Brain microvascular endothelial cell (primary cell): ENCODE measurements around the gene PAPPA2.

ENCODE experiments used
- DNase-seq: peaks from one replicate; pipeline ENCODE4 v3.0.0-alpha.2; 2020
- H3K27ac ChIP-seq: fragments of 250-450 bp; sonication (Bioruptor Pico); 2 replicates; pipeline ENCODE4 v1.5.1; 2020; ENCODE audit warnings: mild to moderate bottlenecking, moderate library complexity
- H3K27me3 ChIP-seq: fragments of 250-450 bp; sonication (Bioruptor Pico); replicated peaks from 2 replicates; pipeline ENCODE4 v1.5.1; 2020; ENCODE audit warnings: mild to moderate bottlenecking
- H3K36me3 ChIP-seq: fragments of 250-450 bp; sonication (Bioruptor Pico); replicated peaks from 2 replicates; pipeline ENCODE4 v1.5.1; 2020; ENCODE audit warnings: mild to moderate bottlenecking
- H3K4me3 ChIP-seq: 2 replicates; pipeline ENCODE4 v1.5.1; 2011; ENCODE audit warnings: low read depth, mild to moderate bottlenecking, control low read depth, low read length, moderate library complexity
- CTCF ChIP-seq: IDR thresholded peaks from 2 replicates; pipeline ENCODE4 v1.5.1; 2011; ENCODE audit warnings: low read depth, mild to moderate bottlenecking, moderate library complexity, low read length, control low read depth, inconsistent platforms; ENCODE audit errors: missing control alignments
- in situ Hi-C: cut with HindIII; loops from 2 replicates; pipeline ENCODE4 v1.10.0; 2017; ENCODE audit warnings: low sequenced_read_pairs, low pct_ligation_motif_present

PAPPA2 gene

GRCh38 chr1:176705585-176705984, 242.6 kb downstream of the PAPPA2 start:
- H3K4me3 ChIP-seq: no peak overlapping the region
- no peak for TF ChIP-seq CTCF
- in situ Hi-C loops: no loop called here

GRCh38 chr1:176717066-176717750, 254.2 kb downstream of the PAPPA2 start:
- in situ Hi-C loops: no loop called here
- Histone ChIP-seq H3K4me3 (no peak overlapping the region), H3K27ac (no peak overlapping the region), H3K27me3 (no peaks in the 10 kb centered on the region), H3K36me3 (no peaks in the 10 kb centered on the region)
- TF ChIP-seq CTCF: no peak
- DNase-seq: no peak

More at GRCh38 chr1:176705585-176705984, 242.6 kb downstream of the PAPPA2 start:
- Histone ChIP-seq H3K27ac (no peak overlapping the region), H3K27me3 (no peaks in the 10 kb centered on the region), H3K36me3 (no peaks in the 10 kb centered on the region)
- no peak for DNase-seq

GRCh38 chr1:176719447-176719846, 256.5 kb downstream of the PAPPA2 start:
- no peak overlapping the region for H3K4me3 ChIP-seq
- H3K27ac ChIP-seq: no peak overlapping the region
- no peaks in the 10 kb centered on the region for H3K36me3 ChIP-seq
- DNase-seq: no peak
- in situ Hi-C loops: no loop called here
- TF ChIP-seq CTCF: no peak
- no peaks in the 10 kb centered on the region for H3K27me3 ChIP-seq

GRCh38 chr1:176720838-176721237, 257.9 kb downstream of the PAPPA2 start:
- no peak for TF ChIP-seq CTCF
- in situ Hi-C loops: no loop called here
- Histone ChIP-seq H3K27me3 (no peaks in the 10 kb centered on the region), H3K36me3 (no peaks in the 10 kb centered on the region), H3K4me3 (no peak overlapping the region), H3K27ac (no peak overlapping the region)
- DNase-seq: no peak

GRCh38 chr1:176733661-176734060, 270.7 kb downstream of the PAPPA2 start:
- no peak for TF ChIP-seq CTCF
- in situ Hi-C loops: no loop called here
- H3K4me3 ChIP-seq: no peak overlapping the region

GRCh38 chr1:176735201-176735600, 272.2 kb downstream of the PAPPA2 start:
- Histone ChIP-seq H3K27me3 (no peaks in the 10 kb centered on the region), H3K27ac (no peak overlapping the region), H3K4me3 (no peak overlapping the region), H3K36me3 (no peaks in the 10 kb centered on the region)
- no peak for DNase-seq
- TF ChIP-seq CTCF: no peak
- in situ Hi-C loops: no loop called here

More at GRCh38 chr1:176733661-176734060, 270.7 kb downstream of the PAPPA2 start:
- no peak overlapping the region for H3K27ac ChIP-seq
- DNase-seq: no peak
- no peaks in the 10 kb centered on the region for H3K27me3 ChIP-seq
- H3K36me3 ChIP-seq: no peaks in the 10 kb centered on the region
